SHP77 (cell line): Measurements from ENCODE around the gene OSBPL7.

Experiments
- DNase-seq, 2 experiments: peaks; one replicate each; lab custom pipeline; 2025; lab: John Stamatoyannopoulos, UW

The OSBPL7 gene, protein sequence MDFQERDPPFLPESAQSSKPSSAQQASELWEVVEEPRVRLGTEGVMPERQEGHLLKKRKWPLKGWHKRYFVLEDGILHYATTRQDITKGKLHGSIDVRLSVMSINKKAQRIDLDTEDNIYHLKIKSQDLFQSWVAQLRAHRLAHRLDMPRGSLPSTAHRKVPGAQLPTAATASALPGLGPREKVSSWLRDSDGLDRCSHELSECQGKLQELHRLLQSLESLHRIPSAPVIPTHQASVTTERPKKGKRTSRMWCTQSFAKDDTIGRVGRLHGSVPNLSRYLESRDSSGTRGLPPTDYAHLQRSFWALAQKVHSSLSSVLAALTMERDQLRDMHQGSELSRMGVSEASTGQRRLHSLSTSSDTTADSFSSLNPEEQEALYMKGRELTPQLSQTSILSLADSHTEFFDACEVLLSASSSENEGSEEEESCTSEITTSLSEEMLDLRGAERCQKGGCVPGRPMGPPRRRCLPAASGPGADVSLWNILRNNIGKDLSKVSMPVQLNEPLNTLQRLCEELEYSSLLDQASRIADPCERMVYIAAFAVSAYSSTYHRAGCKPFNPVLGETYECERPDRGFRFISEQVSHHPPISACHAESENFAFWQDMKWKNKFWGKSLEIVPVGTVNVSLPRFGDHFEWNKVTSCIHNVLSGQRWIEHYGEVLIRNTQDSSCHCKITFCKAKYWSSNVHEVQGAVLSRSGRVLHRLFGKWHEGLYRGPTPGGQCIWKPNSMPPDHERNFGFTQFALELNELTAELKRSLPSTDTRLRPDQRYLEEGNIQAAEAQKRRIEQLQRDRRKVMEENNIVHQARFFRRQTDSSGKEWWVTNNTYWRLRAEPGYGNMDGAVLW

GRCh38 chr17:47821424-47822391 is at the start of gene OSBPL7:
TSS of gene OSBPL7 (minus strand) at chr17:47821794. CDS start at chr17:47820278, 1,516 bp downstream.
- peak; percentile 84 to 92 for DNase-seq

GRCh38 chr17:47871048-47871447 is 49.5 kb upstream of the OSBPL7 start:
- no peak for DNase-seq

GRCh38 chr17:47870056-47870455 is 48.5 kb upstream of the OSBPL7 start:
- no peak for DNase-seq

GRCh38 chr17:47869114-47869513 is 47.5 kb upstream of the OSBPL7 start:
- no peak for DNase-seq

DNA sequence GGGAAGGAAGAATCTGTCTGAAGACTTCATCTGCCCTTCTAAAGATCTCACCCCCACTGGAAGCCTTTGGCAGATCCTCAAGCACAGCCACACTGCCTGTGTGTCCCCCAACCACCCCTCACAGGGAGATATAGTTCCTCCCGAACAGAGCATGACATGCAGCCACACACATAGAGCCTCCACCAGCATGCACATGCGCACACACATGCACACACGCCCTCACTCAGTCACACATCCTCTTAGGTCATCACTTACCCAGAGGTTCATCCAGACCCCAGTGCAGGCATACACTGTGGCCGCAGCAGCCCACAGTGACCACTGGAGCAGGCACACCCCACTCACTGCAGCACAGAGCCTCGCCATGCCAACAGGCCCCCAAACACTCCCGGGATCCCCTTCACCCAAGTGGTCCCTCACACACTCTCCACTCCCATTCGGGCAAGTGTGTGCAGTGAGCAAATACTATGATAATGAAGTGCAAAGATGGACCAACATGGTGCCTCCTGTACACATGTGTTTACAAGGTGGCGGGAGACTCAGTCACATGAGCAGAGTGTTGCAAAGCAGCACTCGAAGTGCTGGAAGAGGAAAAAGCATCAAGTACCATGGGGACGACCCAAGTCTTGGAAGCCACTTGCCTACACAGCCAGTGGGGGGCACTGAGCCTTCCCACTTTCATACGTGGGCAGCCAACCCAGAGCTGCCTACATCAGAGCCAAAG is 46.4 kb upstream of the OSBPL7 start:
- DNase-seq, result no peak

DNA sequence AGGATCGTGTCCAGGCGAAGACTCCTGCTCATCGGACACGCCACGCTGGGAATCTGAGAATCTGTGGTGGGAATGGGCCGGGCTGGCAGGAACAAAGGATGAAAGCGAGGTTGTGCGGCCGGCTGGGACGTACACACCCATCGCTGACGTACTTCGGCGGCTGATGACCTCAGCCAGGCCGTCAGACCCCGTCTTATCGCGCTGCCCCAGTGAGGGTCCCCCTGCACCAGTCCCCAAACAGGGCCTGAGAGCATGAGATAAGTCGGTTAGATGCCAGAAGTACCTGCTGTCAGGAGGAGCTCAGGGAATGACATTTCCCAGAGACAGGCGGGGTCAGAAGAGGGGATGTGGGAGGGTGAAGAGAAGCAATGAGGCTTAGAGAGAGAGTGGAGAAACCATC is 45.3 kb upstream of the OSBPL7 start:
- DNase-seq, result no peak

DNA sequence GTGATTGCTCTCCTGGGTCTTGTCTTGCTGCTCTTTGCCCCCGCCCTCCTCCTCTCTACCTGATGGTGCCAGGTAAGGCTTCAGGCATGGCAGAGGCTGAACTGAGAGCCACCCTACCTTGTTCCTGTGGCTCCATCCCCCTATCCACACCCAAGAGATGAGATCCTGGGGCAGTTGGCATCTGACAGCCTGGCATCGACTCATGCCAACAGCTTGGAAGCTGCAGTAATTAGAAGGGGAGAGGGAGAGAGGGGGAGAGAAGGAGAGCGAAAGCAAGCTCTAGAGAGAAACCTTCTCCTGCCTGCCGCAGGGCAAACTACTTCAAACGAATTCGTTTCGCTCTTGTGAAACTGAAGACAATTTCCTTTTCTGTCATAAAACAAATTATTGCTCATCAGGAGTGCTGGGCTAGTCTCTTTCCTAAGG is 43.2 kb upstream of the OSBPL7 start:
- no peak for DNase-seq

DNA sequence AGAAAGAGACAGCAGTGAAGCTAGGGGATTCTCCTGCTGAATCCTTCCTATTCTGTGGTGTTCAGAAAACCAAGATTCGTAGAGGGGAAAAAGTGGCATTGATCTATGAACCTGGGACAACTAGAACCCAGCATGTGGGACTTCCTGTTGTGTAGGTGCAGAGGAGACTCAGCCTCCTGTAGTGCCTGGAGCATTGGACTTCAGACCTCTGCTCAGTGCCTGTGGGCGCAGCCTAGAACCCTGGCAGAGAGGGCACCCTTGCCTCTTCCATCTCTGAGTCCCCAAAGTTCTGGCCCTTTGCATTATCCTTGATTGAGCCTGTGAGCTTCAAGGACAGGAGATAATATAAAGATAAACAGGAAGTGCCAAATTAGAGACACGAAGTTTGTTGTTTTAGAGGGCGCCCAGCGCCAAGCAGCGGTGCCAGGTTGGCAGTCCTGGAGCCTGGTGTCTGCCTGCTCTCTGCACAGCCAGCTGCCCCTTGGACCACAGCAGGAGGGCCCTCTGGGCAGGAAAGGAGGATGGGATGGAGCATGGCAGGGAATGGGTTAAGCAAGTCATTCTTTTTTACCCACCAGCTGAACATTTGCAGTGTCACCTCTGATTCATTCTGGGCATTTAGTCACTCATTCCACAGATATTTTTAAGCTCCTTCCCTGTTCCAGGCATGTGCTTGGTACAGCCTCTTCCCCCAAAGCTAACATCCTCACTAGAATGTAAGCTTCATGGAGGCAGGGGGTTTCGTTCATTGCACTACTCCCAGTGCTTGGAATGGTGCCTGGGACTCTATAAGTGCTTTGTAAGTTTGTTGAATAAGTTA is 41.2 kb upstream of the OSBPL7 start:
- DNase-seq, result no peak

- DNase-seq, result no peak
These were observed 38.8 kb upstream of the OSBPL7 start for GRCh38 chr17:47860386-47860785.

DNA sequence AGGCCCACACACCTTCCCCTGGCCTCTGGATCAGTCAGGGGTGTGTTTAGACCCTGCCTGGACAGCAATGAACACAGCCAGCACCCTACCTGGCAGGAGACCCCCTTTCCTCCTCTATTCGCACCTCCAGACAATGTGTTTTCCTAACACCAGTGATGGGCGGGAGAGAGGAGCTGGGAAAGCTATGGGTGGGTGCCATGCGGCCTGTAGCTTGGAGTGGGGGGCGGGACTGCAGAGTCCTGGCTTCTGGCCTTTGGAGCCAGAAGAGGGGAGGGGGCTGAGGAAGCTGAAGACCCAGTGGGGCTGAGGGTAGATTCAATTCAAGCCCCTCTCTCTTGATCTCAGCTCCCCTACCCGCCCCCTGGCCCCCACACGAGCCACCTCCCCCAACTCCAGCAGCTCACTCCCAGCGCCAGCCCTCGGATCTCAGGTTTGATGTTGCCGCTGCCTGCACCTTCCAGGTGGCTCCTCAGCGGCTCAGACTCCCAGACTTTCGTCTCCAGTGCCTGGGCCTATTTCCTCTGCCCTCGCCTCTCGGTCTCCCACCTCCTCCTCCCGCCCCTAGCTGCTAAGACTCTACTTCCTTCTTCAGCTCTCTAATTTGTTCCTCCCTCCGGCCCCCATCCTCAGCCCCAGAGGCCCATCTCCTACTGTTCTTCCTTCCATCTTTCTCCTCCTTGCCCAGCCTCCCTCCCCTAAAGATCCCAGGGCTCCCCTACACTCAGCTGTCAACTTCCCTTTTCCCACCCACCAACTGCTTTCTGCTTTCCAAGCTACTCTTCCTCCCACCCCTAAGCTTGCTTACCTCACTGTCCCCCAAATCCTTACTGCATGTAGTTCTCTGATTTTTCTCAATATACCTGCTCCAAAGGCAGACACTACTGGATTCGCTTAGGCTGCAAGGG is 36.2 kb upstream of the OSBPL7 start:
- DNase-seq, result no peak

GRCh38 chr17:47856830-47857229 is 35.2 kb upstream of the OSBPL7 start:
- no peak for DNase-seq

DNA sequence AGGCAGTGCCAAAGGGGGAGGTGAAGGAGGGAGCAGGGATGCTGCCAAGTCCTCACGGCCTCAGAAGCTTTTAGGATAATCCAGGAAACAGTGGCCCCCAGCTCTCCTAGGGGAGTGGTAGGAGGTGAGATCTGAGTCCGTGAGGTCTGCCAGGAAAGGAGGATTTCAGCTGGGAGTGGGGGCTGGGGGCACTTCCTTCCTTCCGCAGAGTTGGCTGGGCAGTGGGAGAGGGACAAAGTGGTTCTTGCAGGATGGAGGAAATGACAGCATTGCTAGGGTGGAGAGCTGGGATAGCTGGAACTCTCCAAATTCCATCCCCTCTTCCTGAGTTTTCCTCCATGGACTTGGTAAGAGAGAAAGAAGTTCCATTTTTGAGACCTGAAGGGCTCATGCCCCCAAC is 34.1 kb upstream of the OSBPL7 start:
- no peak for DNase-seq

DNA sequence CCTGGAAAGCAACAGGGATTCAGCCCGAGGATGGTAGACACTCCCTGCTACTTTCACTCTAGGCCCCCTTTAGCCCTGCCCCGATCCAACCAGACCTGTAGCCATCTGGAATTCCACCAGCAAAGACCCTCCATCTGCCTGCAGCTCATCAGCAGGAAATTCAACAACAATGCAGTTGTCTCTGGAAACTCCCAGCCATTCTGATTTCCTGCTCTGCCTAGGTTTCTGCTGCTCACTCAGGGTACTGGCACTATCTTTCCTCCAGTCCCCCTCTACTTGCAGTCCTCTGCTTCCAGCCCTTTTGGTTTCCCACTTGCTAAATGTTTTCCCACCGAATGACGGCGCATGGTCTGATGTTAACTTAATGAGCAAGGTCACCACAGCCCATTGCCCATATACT is 32.0 kb upstream of the OSBPL7 start:
- DNase-seq, result no peak

- no peak for DNase-seq
These were observed 30.7 kb upstream of the OSBPL7 start for GRCh38 chr17:47852113-47852949.

GRCh38 chr17:47851764-47852112 is 30.1 kb upstream of the OSBPL7 start:
- no peak for DNase-seq

DNA sequence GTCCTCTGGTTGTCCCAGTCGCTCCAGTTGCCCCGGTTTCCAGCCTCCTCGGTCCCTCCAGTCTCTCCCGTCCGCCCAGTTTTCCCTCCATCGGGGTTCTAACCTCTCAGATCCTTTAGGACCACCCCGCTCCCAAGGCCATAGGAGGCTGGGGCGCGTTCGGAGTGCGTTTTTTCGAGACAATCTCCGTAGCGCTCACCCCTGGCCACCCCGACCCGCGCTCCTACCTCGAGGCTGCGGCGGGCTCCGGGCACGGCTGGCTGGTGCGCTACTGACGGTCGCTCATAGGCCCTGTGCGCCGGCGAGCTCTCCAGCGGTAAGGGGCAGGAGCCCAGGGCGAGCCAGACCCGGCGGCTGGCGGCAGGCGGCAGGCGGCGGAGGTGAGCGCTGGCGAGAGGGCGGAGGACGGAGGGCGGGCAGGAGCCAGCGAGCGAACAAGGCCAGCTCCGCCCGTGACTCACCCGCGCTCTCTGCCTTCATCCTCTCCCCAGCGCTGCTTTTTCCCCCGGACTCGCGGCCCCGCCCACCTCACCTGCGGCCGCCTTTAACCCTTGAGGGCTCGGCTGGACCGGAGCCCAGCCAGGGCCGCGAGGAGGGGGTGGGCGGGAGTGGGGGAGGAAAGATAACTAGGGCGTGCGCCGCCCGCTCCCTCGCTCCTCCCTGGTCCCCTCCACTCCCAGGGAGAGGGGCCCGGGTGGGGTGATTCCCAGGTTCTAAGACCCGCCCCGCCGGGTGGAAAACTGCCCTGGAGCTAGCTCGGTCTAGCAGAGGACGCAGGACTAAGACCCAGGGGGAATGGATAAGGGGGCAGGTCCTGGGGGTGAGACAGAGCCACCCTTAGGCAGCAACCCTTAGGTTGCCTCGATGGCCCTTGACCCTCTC is 29.3 kb upstream of the OSBPL7 start, which contains the start of gene SP6:
Gene SP6, minus strand, starts transcription at position 472 of the 882 bp plus-strand sequence. CDS start 2,734 bp downstream, outside the sequence.
- peak; percentile 27 to 65 for DNase-seq

DNA sequence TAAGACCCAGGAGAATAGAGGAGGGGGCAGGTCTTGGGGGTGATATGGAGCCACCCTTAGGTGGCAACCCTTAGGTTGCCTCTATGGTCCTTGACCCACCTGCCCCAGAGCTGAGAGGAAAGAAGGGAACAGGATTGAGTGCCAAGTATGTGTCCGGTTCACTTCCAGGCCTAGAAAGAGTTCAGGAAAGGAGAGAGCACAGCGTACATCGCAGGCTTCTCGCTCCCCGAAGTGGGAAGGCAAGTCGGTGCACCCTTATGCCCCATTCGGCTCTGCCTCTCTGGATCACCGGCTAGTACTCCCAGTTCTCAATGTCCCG is 28.7 kb upstream of the OSBPL7 start:
- DNase-seq, result no peak

DNA sequence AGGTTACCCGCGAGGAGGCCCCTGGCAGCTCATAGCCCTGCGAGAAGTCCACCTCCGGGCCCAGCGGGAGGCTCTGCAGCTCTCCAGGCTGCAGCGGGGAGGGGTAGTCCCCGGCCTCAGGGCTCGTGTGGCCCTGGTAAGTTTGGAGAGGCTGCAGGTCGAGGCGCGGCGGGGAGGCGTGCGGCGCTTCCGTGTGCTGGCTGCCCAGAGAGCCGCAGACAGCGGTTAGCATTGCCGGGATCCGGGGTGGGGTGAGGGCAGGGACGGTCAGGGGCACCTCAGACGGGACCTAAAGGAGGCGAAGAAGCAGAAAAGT is 26.6 kb upstream of the OSBPL7 start:
- no peak for DNase-seq
